DMS114 treated with DMSO at 0.1 percent for 48 hours (cell line): ENCODE measurements around the gene TMEM19.
"Not testable (repeated sequence)": the region's sequence is repeated elsewhere in the genome, so short reads cannot be mapped to it uniquely, and the experiment has no call there.

Source experiments
- DNase-seq: peaks from one replicate; lab custom pipeline; 2025; ENCODE audit not compliant: unreplicated experiment; lab: John Stamatoyannopoulos, UW

The TMEM19 gene

DNA sequence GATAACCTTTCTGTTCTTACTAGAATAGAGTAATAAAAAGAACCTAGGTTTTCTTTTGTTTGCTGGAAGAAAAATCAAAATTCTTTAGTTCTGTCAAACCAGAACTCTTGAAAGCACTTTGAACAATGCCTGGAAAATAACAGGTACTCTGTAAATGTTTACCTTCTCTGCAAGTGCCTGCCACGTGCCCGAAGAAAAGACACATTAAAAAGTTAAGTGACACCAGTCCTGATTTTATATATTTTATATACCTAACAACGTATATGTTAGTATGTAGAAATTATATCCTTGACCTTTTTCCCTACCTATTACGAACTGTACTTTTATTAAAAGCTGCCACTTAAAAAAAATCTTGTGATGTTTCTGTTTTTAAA lies 20.8 kb upstream of the TMEM19 start:
- no peak for DNase-seq

DNA sequence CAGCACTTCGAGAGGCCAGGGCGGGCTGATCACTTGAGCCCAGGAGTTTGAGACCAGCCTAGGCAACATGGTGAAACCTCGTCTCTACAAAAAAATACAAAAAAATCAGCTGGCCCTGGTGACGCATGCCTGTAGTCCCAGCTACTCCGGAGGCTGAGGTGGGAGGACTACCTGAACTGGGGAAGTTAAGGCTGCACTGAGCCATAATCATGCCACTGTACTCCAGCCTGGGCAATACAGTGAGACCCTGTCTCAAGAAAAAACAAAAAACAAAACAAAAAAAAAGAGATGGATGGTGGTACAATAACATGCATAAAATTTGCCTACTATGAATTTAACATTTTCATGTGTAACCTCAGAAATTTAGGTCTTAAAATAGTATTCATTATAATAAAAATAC lies 19.6 kb upstream of the TMEM19 start:
- DNase-seq = no peak

DNA sequence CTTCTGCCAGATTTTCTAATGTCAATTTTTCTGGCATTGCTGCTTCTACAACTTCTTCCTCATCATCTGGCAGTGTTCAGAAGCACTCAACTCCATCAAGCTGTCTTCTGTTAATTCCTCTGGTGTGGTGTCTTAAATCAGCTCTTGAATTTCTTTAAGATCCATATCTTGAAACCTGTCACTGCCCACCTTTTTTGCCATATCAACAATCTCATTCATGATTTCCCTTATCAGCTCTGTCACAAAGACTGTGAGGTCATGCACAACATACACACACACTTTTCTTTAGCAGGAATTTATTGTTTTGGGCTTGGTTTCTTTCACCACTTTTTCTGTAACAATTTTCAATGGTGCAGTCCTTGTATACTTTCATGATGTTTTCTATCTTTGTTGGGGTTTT lies 14.6 kb upstream of the TMEM19 start:
- DNase-seq = no peak

DNA sequence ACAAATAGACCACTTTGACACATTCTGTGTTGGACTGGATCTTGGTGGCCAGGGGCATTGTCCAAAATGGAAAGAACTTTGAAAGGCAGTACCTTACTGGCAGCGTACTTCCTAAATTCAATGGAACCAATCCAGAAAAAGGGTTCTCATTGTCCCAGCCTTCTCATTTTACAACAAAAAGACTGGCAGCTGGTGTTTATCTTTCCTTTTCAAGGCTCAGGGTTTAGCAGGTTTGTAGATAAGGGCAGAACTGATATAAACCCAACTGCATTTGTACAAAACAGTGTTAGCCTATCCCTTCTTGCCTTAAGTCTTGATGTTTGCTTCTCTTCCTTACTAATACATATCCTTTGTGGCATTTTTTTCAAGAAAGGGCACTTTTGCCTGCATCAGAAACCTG lies 14.1 kb upstream of the TMEM19 start:
- no peak for DNase-seq

DNA sequence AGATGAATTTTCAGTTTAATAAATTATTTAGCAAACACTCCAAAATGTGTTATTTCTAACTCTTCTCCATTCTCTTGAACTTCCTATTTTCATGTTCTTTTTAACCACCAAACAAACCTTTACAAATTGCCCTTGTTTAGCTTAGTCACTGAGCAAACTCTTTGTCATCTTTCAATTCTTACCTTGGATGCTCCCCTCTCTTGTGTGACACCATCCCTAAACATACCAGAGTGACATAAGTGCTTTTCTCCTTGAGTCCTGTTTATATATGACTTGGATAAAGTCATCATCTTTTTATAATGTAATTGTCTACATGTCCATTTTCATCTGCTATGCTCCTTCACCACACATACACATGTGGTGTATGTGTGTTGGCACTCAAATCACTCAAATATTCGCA lies 3.4 kb upstream of the TMEM19 start:
- no peak for DNase-seq

DNA sequence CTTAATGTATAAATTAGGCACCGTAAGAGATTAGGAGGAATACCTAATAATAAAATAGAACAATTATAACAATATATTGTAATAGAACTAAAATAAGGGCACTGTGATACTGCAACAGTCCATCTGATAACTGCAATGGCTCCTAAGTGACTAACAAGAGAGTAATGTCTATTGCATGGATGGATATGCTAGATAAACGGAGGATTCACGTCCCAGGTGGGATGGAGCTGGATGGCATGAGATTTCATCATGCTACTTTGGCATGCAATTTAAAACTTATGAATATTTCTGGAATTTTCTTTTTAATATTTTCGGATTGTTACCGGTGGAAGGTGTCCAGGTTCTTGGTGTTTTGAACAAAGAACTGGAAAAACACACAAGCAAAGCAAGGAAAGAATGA lies 2.2 kb upstream of the TMEM19 start:
- no peak for DNase-seq

DNA sequence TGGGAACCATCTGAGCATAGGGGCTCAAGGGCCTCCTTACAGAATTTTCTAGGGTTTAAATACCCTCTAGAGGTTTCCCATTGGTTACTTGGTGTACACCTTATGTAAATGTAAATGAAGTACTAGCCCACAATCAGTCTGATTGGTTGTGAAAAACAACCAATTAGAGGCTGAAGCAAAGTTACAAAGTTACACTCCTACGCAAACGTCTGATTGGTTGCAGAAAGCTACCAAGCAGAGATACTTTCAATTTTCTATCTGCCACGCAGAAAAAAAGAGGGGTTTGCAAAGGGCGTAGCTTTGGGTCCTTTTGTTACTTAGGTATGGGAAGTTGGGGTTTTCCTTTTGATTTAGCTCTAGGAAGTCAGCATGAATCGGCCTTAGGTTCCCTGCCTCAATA lies 1.8 kb upstream of the TMEM19 start:
- DNase-seq = no peak

DNA sequence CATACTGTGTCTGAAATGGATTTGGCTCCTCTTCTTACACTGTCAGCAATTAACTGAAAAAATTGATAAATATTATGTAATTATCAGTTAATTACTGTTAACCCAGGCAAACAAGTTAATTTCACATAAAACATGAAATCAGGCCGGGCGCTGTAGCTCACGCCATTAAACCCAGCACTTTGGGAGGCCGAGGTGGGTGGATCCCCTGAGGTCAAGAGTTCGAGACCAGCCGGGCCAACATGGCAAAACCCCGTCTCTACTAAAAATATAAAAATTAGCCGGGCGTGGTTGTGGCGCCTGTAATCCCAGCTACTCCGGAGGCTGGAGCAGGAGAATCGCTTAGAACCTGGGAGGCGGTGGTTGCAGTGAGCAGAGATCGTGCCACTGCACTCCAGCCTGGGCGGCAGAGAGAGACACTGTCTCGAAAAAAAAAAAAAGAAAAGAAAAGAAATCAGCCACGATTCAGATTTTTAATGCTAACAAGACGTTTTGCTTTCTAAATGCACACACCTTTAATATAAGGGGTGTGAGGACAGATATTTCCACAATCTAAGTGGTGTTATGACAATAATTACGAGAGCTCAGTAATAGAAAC lies 473 bp upstream of the TMEM19 start:
- no peak for DNase-seq

DNA sequence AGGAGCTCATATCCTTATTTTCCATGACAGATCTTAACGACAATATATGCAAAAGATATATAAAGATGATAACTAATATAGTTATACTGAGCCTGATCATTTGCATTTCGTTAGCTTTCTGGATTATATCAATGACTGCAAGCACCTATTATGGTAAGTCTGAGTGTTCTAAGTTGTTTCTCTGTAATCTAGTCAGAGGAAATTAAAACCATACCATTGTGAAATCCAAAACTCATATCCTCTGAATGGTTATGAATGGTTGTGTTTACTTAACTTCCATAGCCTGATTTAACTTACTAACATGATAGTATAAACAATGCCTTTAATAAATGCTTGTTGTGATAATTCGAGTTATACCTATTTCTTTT lies 760 bp downstream of the TMEM19 start:
- no peak for DNase-seq

DNA sequence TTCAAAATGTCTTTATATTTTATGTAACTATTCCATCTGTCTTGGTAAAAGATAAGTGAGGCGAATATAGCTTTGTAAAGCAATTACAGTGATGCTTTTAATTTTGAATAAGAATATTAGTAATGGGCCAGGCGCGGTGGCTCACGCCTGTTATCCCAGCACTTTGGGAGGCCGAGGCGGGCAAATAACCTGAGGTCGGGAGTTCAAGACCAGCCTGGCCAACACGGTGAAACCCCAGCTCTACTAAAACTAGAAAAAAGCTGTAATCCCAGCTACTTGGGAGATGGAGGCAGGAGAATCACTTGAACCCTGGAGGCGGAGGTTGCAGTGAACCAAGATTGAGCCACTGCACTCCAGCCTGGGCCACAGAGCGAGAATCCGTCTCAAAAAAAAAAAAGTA lies 1.3 kb downstream of the TMEM19 start:
- not testable (repeated sequence) for DNase-seq

DNA sequence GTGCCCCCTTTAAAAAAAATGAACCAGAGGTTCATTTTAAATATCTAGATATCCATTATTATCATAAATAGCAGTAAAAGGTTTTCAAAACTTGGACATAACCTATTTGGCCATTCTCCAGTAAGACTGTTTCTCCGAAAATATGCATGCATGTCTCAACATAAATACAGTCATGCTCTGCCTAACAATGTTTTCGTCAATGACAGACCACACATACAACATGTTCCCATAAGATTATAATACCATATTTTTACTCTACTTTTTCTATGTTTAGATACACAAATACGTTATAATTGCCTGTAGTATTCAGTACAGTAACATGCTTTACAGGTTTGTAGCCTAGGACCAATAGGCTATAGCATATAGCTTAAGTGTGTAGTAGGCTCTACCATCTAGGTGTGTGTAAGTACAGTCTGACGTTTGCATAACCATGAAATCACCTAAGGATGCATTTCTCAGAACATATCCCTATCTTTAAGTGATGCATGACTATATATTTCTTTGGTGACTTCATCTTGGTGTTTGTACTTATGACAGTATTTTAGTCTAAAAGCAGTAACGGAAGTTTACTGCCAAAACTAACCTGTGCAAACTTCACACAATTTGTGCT lies 3.2 kb downstream of the TMEM19 start:
- DNase-seq = no peak

DNA sequence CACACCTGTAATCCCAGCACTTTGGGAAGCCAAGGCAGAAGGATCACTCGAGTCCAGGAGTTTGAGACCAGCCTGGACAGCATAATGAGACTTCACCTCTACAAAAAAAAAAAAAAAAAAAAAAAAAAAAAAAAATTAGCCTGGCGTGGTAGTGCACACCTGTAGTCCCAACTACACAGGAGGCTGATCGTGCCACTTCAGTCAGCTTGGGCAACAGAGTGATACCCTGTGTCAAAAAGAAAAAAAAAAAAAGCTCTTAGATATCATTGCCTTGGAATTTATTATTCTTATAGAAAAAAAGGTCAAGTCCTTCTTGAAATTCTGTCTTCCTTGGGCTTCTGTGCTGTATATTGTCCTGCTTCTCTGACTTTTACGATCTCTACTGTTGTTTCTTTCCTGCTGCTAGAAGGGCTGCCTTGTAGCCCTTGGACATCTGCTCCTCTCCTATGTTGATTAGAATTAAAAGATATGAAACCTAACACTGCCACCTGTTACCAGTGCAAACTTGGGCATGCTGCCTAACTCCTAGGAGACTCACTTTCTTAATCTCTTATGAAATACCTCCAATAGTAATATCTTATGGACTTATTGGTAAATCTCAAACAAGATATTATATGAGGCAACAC lies 5.7 kb downstream of the TMEM19 start:
- no peak for DNase-seq

DNA sequence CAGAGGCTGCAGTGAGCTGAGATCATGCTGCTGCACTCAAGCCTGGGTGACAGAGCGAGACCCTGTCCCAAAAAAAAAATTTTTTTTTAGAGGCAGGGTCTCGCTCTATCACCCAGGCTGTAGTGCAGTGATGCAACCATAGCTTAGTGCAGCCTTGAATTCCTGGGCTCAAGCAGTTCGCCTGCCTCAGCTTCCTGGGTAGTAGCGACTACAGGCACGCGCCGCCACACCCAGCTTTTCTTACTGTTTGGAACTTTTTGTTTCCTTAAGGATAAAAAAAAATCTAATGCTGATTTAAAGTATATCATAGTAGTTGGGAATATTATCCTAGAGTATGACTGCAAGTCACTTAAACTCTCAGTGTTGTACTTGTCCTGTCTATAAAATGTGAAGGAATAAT lies 7.2 kb downstream of the TMEM19 start:
- no peak for DNase-seq

DNA sequence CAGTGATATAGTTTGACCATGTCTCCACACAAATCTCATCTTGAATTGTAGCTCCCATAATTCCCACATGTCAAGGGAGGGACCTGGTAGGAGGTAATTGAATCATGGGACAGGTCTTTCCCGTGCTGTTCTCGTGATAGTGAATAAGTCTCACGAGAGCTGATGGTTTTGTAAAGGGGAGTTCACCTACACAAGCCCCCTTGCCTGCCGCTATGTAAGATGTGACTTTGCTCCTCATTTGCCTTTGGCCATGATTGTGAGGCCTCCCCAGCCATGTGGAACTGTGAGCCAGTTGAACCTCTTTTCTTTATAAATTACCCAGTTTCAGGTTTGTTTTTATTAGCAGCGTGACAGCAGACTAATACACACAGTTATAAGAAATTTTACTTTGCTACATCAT lies 7.8 kb downstream of the TMEM19 start:
- DNase-seq = not testable (repeated sequence)

DNA sequence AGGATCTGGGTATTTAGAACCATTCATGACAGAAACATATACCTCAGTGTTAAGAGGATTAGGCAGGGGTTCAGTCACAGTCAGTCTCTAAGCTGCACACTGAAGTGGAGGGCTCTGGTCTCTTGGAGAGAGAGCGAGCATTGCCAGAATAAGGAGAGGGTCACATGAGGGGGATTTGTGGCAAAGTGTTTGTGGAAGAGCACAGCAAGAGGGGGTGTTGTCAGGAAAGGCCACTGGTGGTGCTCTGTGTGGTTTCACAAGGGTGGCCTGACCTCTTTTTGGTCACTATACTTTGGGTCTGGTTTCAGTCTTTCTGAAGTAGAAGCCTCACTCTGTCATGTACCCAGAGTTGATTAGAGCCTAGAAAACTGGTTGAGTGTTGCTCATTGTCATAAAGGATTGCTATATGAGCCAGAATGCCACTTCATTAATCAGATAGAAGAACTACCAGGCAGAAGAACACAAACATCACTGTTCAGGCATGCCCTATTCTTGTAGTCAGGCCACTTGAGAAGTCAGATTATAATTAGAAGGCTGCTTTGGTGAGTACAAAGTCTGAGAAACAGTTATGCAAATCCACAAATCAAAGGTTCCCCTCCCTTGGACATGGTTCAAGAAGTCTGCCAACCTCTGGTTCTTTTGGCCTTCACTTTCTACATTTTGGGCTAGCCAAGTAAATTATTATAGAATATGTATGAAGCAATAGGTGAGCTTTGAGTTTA lies 8.4 kb downstream of the TMEM19 start:
- no peak for DNase-seq

DNA sequence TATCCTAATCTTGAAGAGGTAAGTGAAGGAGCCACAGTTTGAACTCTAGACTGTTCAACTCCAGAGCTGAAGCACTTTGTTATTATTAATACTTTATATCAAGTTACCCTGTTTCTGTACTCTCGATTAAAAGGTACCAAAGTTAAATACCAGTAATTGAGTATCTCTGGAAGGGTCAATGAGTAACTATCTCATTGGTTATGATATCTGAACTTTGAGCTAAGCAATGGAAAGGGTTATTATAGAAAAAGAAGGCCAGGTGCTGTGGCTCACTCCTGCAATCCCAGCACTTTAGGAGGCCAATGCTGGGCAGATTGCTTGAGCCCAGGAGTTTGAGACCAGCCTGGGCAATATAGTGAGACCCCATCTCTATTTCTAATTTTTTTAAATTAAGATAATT lies 9.9 kb downstream of the TMEM19 start:
- no peak for DNase-seq

DNA sequence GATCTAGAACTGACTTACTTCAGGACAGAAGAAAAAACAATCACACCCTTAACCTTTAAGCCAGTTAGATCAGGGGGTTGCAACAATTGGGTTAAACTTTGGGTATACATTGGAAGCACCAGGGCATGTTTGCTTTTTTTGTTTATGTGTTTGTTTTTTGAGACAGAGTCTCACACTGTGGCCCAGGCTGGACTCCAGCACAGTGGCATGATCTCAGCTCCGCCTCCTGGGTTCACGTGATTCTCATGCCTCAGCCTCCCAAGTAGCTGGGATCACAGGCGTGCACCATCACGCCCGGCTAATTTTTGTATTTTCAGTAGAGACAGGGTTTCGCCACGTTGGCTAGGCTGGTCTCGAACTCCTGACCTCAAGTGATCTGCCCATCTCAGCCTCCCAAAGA lies 16.3 kb downstream of the TMEM19 start:
- DNase-seq = not testable (repeated sequence)

DNA sequence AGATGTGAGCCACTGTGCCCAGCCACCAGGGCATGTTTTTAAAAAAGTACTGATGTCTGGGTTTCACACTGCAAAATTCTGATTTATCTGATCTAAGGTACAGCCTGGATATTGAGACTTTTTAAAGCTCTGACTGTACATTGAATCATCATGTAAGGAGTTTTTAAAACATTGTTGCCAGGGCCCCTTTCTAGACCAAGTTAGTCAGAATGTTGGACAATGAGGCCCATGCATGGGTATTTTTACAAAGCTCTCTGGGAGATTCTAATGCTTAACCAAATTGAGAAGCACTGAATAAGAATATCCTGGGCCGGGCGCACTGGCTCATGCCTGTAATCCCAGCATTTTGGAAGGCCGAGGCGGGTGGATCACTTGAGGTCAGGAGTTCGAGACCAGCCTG lies 16.7 kb downstream of the TMEM19 start:
- no peak for DNase-seq

DNA sequence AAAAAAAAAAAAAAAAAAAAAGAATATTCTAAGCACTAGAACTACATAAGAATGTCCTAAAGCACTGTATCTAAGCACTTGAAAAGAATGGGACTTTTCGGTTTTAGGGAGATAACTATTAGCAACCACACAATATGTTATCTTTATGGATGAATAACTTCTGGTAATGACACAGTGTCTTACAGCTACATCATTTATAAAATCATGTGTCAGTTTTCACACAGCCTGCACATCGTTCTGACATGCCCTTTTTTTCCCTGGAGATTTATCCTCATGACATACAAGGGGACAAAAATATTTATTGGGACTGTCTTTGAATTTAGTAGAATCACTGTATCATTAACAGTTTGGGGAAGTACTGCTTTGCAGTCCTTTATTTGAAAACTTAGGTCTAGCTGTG lies 17.3 kb downstream of the TMEM19 start:
- DNase-seq = no peak

DNA sequence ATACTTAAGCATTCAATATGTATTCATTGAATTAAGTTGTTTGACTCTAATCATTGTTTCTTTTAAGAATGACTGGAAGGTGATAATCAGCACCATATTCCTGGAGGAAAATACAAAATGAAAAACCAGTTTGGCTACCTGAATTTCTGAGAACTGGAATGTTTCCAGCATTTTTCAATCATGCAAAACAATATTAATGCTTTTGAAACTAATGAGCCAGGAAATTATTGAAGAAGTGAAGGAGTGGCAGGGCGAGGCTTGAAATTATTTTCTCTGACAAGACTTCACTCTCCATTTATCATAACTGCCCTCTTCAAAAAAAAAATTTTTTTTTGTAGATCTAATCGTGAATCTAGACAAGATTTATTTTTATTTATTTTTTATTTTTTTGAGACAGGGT lies 19.0 kb downstream of the TMEM19 start:
- no peak for DNase-seq

DNA sequence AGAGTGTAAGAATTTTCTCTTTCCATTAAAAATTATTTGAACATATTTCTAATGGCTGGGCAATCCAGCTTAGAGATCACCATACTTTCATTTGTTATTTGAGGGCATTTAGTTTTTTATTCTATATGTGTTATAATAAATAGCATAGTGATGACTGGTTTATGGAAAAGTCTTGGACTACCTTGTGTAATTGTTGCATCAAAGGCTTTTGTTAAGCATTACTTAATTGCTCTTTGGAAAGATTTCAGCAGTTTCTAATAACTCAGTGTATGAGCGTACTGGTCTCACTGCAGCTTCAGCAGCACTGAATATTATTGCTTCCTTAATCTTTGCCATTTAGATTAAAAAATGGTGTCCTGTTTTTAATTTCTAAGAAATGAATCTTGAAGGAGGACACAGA lies 22.8 kb downstream of the TMEM19 start:
- no peak for DNase-seq
